HepG2 (cell line): ENCODE measurements around the gene ATF3. TPM values are rescaled to one million over a fixed set of nuclear protein-coding genes. Genes with fewer than 3 reads are reported as not detected.

Source experiments
- ATF7-NPFF ChIP-seq: sonication (generic); formaldehyde crosslinking; IDR thresholded peaks from 2 replicates; pipeline ENCODE4 v1.8.1; 2023; ENCODE audit warnings: mild to moderate bottlenecking, low read depth, missing genetic modification reagents, moderate library complexity
- BORCS8-MEF2B ChIP-seq: sonication (generic); formaldehyde crosslinking; IDR thresholded peaks from 2 replicates; pipeline ENCODE4 v1.8.0; 2022; ENCODE audit warnings: mild to moderate bottlenecking, missing genetic modification reagents
- CTCF ChIP-seq: sonication (generic); formaldehyde crosslinking; IDR thresholded peaks from 2 replicates; pipeline ENCODE4 v1.5.0; 2020; ENCODE audit warnings: mild to moderate bottlenecking, missing genetic modification reagents, moderate library complexity
- DRAP1 ChIP-seq: IDR thresholded peaks from 2 replicates; pipeline ENCODE4 v1.6.1; 2016; ENCODE audit warnings: missing genetic modification reagents, missing compliant biosample characterization
- EEA1 ChIP-seq: sonication (generic); formaldehyde crosslinking; IDR thresholded peaks from 2 replicates; pipeline ENCODE4 v1.5.1; 2020; ENCODE audit warnings: mild to moderate bottlenecking, missing genetic modification reagents, borderline replicate concordance
- GZF1 ChIP-seq: sonication (generic); formaldehyde crosslinking; IDR thresholded peaks from 2 replicates; pipeline ENCODE4 v1.5.1; 2020; ENCODE audit warnings: mild to moderate bottlenecking, missing genetic modification reagents
- HNF1B ChIP-seq: sonication (generic); formaldehyde crosslinking; IDR thresholded peaks from 2 replicates; pipeline ENCODE4 v1.5.1; 2020; ENCODE audit warnings: mild to moderate bottlenecking, moderate library complexity, missing genetic modification reagents
- HOMEZ ChIP-seq: IDR thresholded peaks from 2 replicates; pipeline ENCODE4 v1.6.1; 2016; ENCODE audit warnings: low read depth
- POLR2G ChIP-seq: fragments of 200-400 bp; formaldehyde crosslinking; IDR thresholded peaks from 2 replicates; pipeline ENCODE4 v1.6.1; 2018; ENCODE audit warnings: mild to moderate bottlenecking, low read depth, low read length, moderate library complexity
- RBAK ChIP-seq: sonication (generic); formaldehyde crosslinking; IDR thresholded peaks from 2 replicates; pipeline ENCODE4 v1.5.1; 2020; ENCODE audit warnings: mild to moderate bottlenecking, missing genetic modification reagents
- RBM22 ChIP-seq: fragments of 200-400 bp; formaldehyde crosslinking; optimal IDR thresholded peaks from 2 replicates; pipeline ENCODE3; 2017; ENCODE audit warnings: mild to moderate bottlenecking, low read length, moderate library complexity
- TFAP4 ChIP-seq: sonication (generic); IDR thresholded peaks from 2 replicates; pipeline ENCODE4 v1.6.1; 2016; ENCODE audit warnings: low read depth, borderline replicate concordance
- ZC3H13 ChIP-seq: sonication (generic); formaldehyde crosslinking; IDR thresholded peaks from 2 replicates; pipeline ENCODE4 v1.8.1; 2023; ENCODE audit warnings: mild to moderate bottlenecking, missing genetic modification reagents, moderate library complexity
- ZNF296 ChIP-seq: sonication (generic); formaldehyde crosslinking; conservative IDR thresholded peaks from 2 replicates; pipeline ENCODE4 v1.5.0; 2020; ENCODE audit warnings: mild to moderate bottlenecking, missing genetic modification reagents
- ZNF564 ChIP-seq: sonication (generic); formaldehyde crosslinking; IDR thresholded peaks from 2 replicates; pipeline ENCODE4 v1.8.1; 2023; ENCODE audit warnings: mild to moderate bottlenecking, missing genetic modification reagents
- ZNF570 ChIP-seq: sonication (generic); formaldehyde crosslinking; IDR thresholded peaks from 2 replicates; pipeline ENCODE4 v1.4.0; 2020; ENCODE audit warnings: mild to moderate bottlenecking, missing genetic modification reagents, borderline replicate concordance
- ZNF589 ChIP-seq: sonication (generic); formaldehyde crosslinking; conservative IDR thresholded peaks from 2 replicates; pipeline ENCODE4 v1.8.0; 2022; ENCODE audit warnings: mild to moderate bottlenecking, moderate library complexity, missing genetic modification reagents
- ZNF607 ChIP-seq: sonication (generic); formaldehyde crosslinking; IDR thresholded peaks from 2 replicates; pipeline ENCODE4 v1.5.1; 2020; ENCODE audit warnings: missing genetic modification reagents, mild to moderate bottlenecking, borderline replicate concordance
- ZNF615 ChIP-seq: sonication (generic); formaldehyde crosslinking; IDR thresholded peaks from 2 replicates; pipeline ENCODE4 v1.5.0; 2020; ENCODE audit warnings: mild to moderate bottlenecking, missing genetic modification reagents, borderline replicate concordance
- ZNF639 ChIP-seq: conservative IDR thresholded peaks from 2 replicates; pipeline ENCODE4 v1.6.1; 2018; ENCODE audit warnings: missing genetic modification reagents
- ZNF737 ChIP-seq: sonication (generic); formaldehyde crosslinking; IDR thresholded peaks from 2 replicates; pipeline ENCODE4 v1.5.0; 2020; ENCODE audit warnings: missing genetic modification reagents, mild to moderate bottlenecking, borderline replicate concordance
- polyA plus RNA-seq, 8 experiments: library from polyadenylated mRNA; depleted of rRNA in 3 of 8; stranded (reverse) in 7 of 8; unstranded in 1 of 8; fragments of >200 nt; fragmentation: Illumina TruSeq in 4 of 8; extraction: Trizol in 4 of 8; gene quantifications; 2 replicates each; pipeline versions ENCODE4 v1.2.1 to v1.2.3, GENCODE V29; 2011 to 2016; ENCODE audit warnings: low read depth in 4 of 8, missing spikeins in 1 of 8, mixed read lengths in 1 of 8; ENCODE audit not compliant: insufficient read depth in 1 of 8
- total RNA-seq, 5 experiments: library from RNA; depleted of rRNA; stranded (reverse); fragments of >200 nt; fragmentation: Illumina TruSeq; extraction: Trizol; gene quantifications; 2 replicates each; pipeline ENCODE4 v1.2.3, GENCODE V29; 2016; ENCODE audit warnings: low read depth in 1 of 5

Gene ATF3
- total and polyA plus RNA-seq, 2 of the 13 experiments (the other 11 are each of a cell fraction or from before 2014, with no cell fraction given): 5.0 to 13.0 TPM

GRCh38 chr1:212608392-212608958 is at the start of gene ATF3 (continued):
- no peak for TF ChIP-seq ZC3H13
- peak; percentile 99 for TF ChIP-seq POLR2G
- no peak for TF ChIP-seq ZNF296
- no peak for TF ChIP-seq RBM22
- peak; percentile 85 for TF ChIP-seq BORCS8-MEF2B (CRISPR knock-in tag)
- no peak for TF ChIP-seq ZNF570 (CRISPR knock-in tag)
- 0 out of 2 replicates have a peak, but pooled peaks have one; percentile 26 for TF ChIP-seq EEA1 (CRISPR knock-in tag)
- peak; percentile 91 for TF ChIP-seq DRAP1
- TF ChIP-seq ZNF737: no peak
- TF ChIP-seq ZNF607 (CRISPR knock-in tag): peak; percentile 69; the same call in 1 of the 2 replicates
- TF ChIP-seq ZNF639 (CRISPR knock-in tag): peak; percentile 71
- TF ChIP-seq ATF7-NPFF (CRISPR knock-in tag): peak; percentile 87
- peak; percentile 25; the same call in 1 of the 2 replicates for TF ChIP-seq CTCF (CRISPR knock-in tag)
- peak; percentile 59; the same call in 1 of the 2 replicates for TF ChIP-seq TFAP4
- TF ChIP-seq ZNF615 (CRISPR knock-in tag): no peak
- TF ChIP-seq RBAK (CRISPR knock-in tag): no peak
- TF ChIP-seq ZNF564 (CRISPR knock-in tag): no peak
- TF ChIP-seq HNF1B (CRISPR knock-in tag): peak; percentile 69
- TF ChIP-seq GZF1 (CRISPR knock-in tag): no peak
- TF ChIP-seq ZNF589 (CRISPR knock-in tag): no peak
- TF ChIP-seq HOMEZ (CRISPR knock-in tag): no peak
